Mucosa of rectum (tissue), 2 donors: ENCODE results near the gene KRTAP19-2.

ENCODE experiments used
- H3K27ac ChIP-seq, 2 donors: one replicate each; pipeline ENCODE4 v1.7.0; 2013; ENCODE audit warnings: inconsistent platforms in 2 of 2, low read depth in 2 of 2, low read length in 2 of 2
- H3K27me3 ChIP-seq, 2 donors: one replicate each; pipeline ENCODE4 v1.7.0; 2013; ENCODE audit warnings: low read length in 2 of 2; ENCODE audit not compliant: control insufficient read depth in 2 of 2, insufficient read depth in 2 of 2
- H3K36me3 ChIP-seq, 2 donors: one replicate each; pipeline ENCODE4 v1.7.0; 2013; ENCODE audit warnings: low read length in 2 of 2; ENCODE audit not compliant: control insufficient read depth in 2 of 2, insufficient read depth in 2 of 2
- H3K4me1 ChIP-seq, 2 donors: one replicate each; pipeline ENCODE4 v1.7.0; 2013; ENCODE audit warnings: low read length in 2 of 2, mild to moderate bottlenecking in 1 of 2; ENCODE audit not compliant: control insufficient read depth in 2 of 2, insufficient read depth in 2 of 2
- H3K4me3 ChIP-seq, 2 donors: one replicate each; pipeline ENCODE4 v1.7.0; 2013; ENCODE audit warnings: low read length in 2 of 2
- H3K9ac ChIP-seq, 2 donors: one replicate each; pipeline ENCODE4 v1.7.0; 2013; ENCODE audit warnings: low read length in 2 of 2, low read depth in 1 of 2, mild to moderate bottlenecking in 1 of 2
- H3K9me3 ChIP-seq, 2 donors: one replicate each; pipeline ENCODE4 v1.7.0; 2013; ENCODE audit warnings: low read length in 2 of 2; ENCODE audit not compliant: control insufficient read depth in 2 of 2
- donor health status: healthy.
- donor health status: Normal muscosa, but diverticular disease.

KRTAP19-2 gene

DNA sequence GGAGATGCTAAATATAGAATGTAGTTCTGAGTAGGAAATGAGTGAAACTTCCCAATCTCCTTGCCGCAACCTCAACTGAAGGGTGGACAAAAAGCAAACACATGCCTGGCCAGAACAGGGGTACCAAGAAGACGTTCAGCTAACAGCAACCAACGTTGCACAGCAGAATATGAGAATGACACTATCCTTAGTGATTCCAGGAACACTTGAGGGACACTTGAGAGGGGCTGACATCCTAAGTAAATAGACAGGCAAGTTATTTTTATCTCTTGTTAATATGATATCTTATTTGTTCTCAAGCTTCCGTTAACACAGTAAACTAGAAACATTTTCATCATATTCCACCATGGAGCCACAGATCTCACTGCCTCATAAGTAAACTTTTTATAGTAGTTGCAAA is 8.0 kb downstream of the KRTAP19-2 start:
- no peaks in the 10 kb centered on the region for H3K36me3 ChIP-seq
- no peak overlapping the region for H3K9ac ChIP-seq
- H3K4me3 ChIP-seq = no peak overlapping the region
- peaks cover 2 to 8% of the 10 kb centered on the region in 2 donors for H3K9me3 ChIP-seq
- H3K27ac ChIP-seq = no peak overlapping the region
- no peaks in the 10 kb centered on the region for H3K4me1 ChIP-seq
- H3K27me3 ChIP-seq = no peaks in the 10 kb centered on the region

DNA sequence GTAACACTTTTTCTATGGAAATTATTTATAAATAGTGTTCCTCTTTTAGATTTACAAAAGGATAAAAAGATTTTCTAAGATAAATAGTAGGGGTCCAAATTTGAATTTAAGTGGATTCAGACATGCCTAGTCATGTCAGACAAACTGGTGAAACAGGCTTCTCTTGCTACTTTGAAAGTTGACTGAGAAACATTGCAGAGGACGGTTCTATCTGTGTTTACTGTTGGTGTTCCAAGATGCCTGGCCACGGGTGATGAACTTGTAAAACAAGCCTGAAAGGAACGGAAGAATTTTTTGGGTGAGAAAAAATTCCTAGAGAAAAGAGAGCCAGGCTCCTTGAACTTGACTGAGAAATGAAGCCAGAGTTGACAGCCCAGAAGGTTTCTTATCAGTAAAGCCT is 9.2 kb downstream of the KRTAP19-2 start:
- no peaks in the 10 kb centered on the region for H3K4me1 ChIP-seq
- no peaks in the 10 kb centered on the region for H3K36me3 ChIP-seq
- peaks cover under 1 to 8% of the 10 kb centered on the region in 2 donors for H3K9me3 ChIP-seq
- no peak overlapping the region for H3K9ac ChIP-seq
- H3K27ac ChIP-seq = no peak overlapping the region
- H3K27me3 ChIP-seq = no peaks in the 10 kb centered on the region
- no peak overlapping the region for H3K4me3 ChIP-seq

DNA sequence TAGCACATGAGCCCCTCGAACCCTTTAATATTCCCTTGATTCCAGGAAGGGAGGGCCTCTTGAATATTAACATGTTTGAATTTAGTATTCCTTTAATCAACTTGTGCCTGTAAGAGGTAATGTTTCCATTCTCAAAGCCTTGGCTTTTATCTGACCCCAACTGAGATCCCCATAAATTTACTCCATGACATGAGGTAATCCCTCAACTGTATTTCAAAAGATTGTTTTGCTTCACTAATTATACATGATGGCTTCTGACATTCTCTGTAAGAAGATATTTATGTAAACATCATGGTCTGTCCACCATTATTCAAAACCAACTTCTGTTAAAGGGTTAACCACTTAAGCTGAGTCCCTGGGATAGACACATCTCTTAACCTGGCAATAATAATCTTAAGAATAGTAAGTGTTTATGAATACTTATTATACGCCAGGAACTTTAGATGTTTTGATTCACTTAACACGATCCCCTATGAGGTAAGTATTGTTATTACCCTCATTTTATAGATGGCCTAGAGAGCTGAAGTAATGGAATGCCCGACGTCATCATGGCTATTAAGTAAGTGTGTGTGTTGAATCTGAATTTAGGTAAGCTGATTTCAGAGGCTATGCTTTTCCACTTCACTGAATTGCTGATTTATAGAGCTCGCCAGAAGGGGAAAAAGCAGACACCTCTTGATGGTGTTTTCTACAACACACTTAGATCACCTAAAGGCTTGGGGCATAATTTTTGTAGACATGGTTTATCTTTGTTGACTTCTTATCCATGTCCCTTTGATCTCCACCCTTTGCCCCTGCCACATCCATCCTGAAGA is 18.1 kb downstream of the KRTAP19-2 start:
- no peaks in the 10 kb centered on the region for H3K27me3 ChIP-seq
- H3K4me1 ChIP-seq = no peaks in the 10 kb centered on the region
- no peak overlapping the region for H3K4me3 ChIP-seq
- H3K9ac ChIP-seq = no peak overlapping the region
- no peaks in the 10 kb centered on the region for H3K36me3 ChIP-seq
- H3K9me3 ChIP-seq = peaks cover 0 to 3% of the 10 kb centered on the region in 2 donors
- H3K27ac ChIP-seq = no peak overlapping the region

DNA sequence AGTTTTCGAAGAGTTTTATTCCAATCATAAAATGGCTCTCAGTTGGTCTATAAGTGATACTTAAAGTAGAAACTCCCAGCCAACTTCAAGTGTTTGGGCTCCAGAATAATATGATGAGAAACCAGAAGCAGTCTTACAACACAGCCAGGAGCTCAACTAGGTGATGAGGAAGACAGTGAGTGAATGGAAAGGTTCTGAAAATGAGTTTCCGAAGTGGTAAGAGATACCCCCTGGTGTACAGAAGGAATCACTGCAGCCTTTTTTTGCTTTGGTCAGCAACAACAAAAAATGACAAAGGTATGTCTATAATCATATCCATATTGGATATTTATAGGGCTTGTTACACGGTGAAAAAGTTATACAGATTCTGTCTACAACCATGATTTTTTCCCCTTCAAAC is 23.5 kb downstream of the KRTAP19-2 start:
- Histone ChIP-seq H3K36me3 (no peaks in the 10 kb centered on the region), H3K9ac (no peak overlapping the region), H3K27me3 (no peaks in the 10 kb centered on the region), H3K4me1 (no peaks in the 10 kb centered on the region), H3K27ac (no peak overlapping the region), H3K9me3 (no peaks in the 10 kb centered on the region), H3K4me3 (no peak overlapping the region)

DNA sequence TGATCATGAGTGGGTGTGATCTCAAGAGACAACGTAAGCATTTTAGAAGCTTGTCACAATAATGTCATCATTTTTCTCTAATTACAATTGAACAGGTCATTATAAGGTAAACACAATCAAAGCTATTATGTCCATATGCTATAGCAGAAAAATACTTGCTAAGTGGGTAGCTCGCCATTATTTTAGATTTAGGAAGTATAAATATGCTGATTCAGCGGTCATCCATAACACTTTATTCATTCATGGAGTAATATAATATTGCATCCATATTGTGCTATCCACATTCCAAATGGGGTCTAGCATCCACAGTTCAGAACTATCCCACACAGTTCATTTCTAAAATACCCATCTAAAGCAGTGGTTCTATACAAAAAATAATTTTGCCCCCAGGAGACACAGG is 38.7 kb downstream of the KRTAP19-2 start:
- Histone ChIP-seq H3K4me3 (no peak overlapping the region), H3K9me3 (peaks cover 0 to 2% of the 10 kb centered on the region in 2 donors)

DNA sequence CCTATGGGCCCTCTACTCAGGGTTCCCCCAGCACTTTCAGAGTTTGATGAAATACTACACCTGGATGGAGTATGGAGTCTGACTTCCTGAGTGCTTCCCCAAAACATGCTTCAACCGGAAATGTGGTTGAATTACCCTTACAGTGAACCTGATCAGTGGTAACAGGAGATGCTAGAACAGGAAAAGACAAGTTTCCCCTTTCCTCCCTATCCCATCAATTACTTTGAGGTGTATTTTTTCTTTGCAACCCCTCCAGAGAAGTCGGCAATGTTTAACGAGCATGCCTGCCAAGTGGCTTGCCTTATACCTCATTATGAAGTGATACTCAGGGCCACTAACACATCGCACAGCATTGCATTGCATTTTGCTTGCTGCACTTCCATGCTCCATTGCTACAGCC is 40.2 kb downstream of the KRTAP19-2 start:
- H3K4me1 ChIP-seq = no peaks in the 10 kb centered on the region
- peaks cover 0 to 2% of the 10 kb centered on the region in 2 donors for H3K9me3 ChIP-seq
- no peaks in the 10 kb centered on the region for H3K27me3 ChIP-seq
- no peak overlapping the region for H3K4me3 ChIP-seq
- no peak overlapping the region for H3K27ac ChIP-seq
- H3K36me3 ChIP-seq = no peaks in the 10 kb centered on the region
- H3K9ac ChIP-seq = no peak overlapping the region

More for the DNA sequence above, 38.7 kb downstream of the KRTAP19-2 start:
- Histone ChIP-seq H3K9ac (no peak overlapping the region), H3K27me3 (no peaks in the 10 kb centered on the region), H3K27ac (no peak overlapping the region), H3K4me1 (no peaks in the 10 kb centered on the region), H3K36me3 (no peaks in the 10 kb centered on the region)

DNA sequence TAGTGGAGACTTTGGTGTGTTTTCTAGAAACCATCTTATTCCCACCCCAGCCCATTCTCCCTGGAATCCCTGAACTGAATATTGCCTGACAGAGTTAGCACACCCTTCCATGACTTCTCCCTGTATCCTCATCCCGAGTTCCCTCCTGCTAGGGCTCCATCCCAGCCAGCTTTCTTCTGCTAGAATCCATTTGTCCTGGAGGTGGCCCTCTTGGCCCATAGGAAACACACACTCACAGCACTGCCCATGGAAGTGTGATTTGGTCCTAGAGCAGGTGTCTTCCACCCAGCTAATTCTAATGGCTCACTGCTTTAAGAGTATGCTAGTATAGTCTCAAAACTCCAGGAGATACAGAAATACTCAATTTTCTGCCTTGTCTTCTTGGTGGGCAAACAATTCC is 43.0 kb downstream of the KRTAP19-2 start:
- no peaks in the 10 kb centered on the region for H3K4me1 ChIP-seq
- peaks cover 0 to 2% of the 10 kb centered on the region in 2 donors for H3K9me3 ChIP-seq
- H3K36me3 ChIP-seq = no peaks in the 10 kb centered on the region
- no peak overlapping the region for H3K27ac ChIP-seq
- no peak overlapping the region for H3K4me3 ChIP-seq
- no peak overlapping the region for H3K9ac ChIP-seq
- no peaks in the 10 kb centered on the region for H3K27me3 ChIP-seq

DNA sequence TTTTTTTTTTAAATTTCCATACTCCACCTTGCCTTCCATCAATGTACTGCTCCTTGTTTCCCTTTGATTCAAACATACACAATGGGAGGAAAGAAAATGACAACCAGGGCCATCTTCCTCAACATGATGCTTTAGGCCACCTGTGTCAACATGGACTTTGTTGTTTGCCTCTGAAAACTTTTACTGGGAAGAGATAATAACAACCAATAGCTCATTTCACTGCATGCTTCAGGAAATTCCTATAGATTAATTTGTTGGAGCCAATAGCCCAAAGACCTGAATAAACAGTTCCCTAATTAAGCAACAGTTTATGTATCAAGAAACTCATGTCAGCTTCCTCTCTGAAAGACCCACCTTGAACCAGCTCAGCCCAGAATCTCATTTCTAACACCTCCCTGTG is 44.0 kb downstream of the KRTAP19-2 start:
- no peak overlapping the region for H3K27ac ChIP-seq
- H3K27me3 ChIP-seq = no peaks in the 10 kb centered on the region
- no peak overlapping the region for H3K4me3 ChIP-seq
- no peak overlapping the region for H3K9ac ChIP-seq
- H3K36me3 ChIP-seq = no peaks in the 10 kb centered on the region
- H3K9me3 ChIP-seq = peaks cover 0 to 2% of the 10 kb centered on the region in 2 donors
- H3K4me1 ChIP-seq = no peaks in the 10 kb centered on the region

DNA sequence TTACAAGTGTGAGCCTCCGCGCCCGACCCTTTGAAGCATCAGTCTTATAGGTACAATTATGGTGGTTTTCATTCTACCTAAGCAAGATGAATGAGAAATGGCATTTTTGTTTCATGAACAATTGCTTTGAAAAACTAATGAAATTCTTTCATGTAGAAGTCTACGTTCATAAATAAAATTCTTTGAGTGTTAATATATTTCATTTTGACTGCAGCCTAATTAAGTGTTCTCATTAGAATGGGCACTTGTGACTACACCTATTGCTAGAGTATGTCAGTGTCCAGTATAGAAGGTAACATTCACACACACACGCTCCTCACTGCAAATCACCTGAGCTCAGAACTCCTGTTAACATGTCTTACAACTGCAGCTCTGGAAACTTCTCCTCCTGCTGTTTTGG is 47.3 kb downstream of the KRTAP19-2 start, which contains the start of gene KRTAP15-1:
TSS of gene KRTAP15-1 (plus strand) at position 301 of the 400 bp plus-strand sequence. CDS start at position 354, 53 bp downstream.
- Histone ChIP-seq H3K9me3 (peaks cover 0 to 2% of the 10 kb centered on the region in 2 donors), H3K27ac (no peak within 1 kb of the TSS), H3K9ac (no peak within 1 kb of the TSS), H3K27me3 (no peaks in the 10 kb centered on the region), H3K4me1 (no peaks in the 10 kb centered on the region), H3K36me3 (no peaks in the 10 kb centered on the region), H3K4me3 (no peak within 1 kb of the TSS)
